ENCODE measurements around the gene CCDC169. TPM values are rescaled to one million over a fixed set of nuclear protein-coding genes. Genes with fewer than 3 reads are reported as not detected.

Gene CCDC169
- total RNA-seq, 1 donor from 2014 or later: 0.43 TPM

- no peak overlapping the region for H3K27ac Mint-ChIP-seq (ENCODE audit: unreplicated experiment)
- H3K9me3 Mint-ChIP-seq (ENCODE audit: unreplicated experiment): peaks cover 12% of the 10 kb centered on the region
- DNase-seq (ENCODE audit: extremely low spot score, unreplicated experiment): no peak
- no peak overlapping the region for H3K4me3 Mint-ChIP-seq (ENCODE audit: unreplicated experiment)
- peaks cover 7% of the 10 kb centered on the region for H3K27me3 Mint-ChIP-seq (ENCODE audit: unreplicated experiment)
- TF ChIP-seq CTCF (IDR thresholded peaks at IDR 0.05): no peak
- H3K4me1 Mint-ChIP-seq (ENCODE audit: unreplicated experiment): no peaks in the 10 kb centered on the region
- H3K36me3 Mint-ChIP-seq (ENCODE audit: unreplicated experiment): no peaks in the 10 kb centered on the region
Measured at GRCh38 chr13:36244073-36244472, 53.5 kb downstream of the CCDC169 start.

- TF ChIP-seq CTCF (IDR thresholded peaks at IDR 0.05): no peak
- Mint-ChIP-seq H3K9me3 (ENCODE audit: unreplicated experiment) (peaks cover 12% of the 10 kb centered on the region), H3K27me3 (ENCODE audit: unreplicated experiment) (peaks cover 3% of the 10 kb centered on the region), H3K4me3 (ENCODE audit: unreplicated experiment) (no peak overlapping the region), H3K4me1 (ENCODE audit: unreplicated experiment) (no peaks in the 10 kb centered on the region), H3K27ac (ENCODE audit: unreplicated experiment) (no peak overlapping the region), H3K36me3 (ENCODE audit: unreplicated experiment) (no peaks in the 10 kb centered on the region)
- DNase-seq (ENCODE audit: extremely low spot score, unreplicated experiment): no peak
Measured at GRCh38 chr13:36242761-36243160, 54.9 kb downstream of the CCDC169 start.

GRCh38 chr13:36231236-36231635 lies 66.4 kb downstream of the CCDC169 start:
- H3K4me3 Mint-ChIP-seq (ENCODE audit: unreplicated experiment): no peak overlapping the region
- no peaks in the 10 kb centered on the region for H3K36me3 Mint-ChIP-seq (ENCODE audit: unreplicated experiment)
- H3K9me3 Mint-ChIP-seq (ENCODE audit: unreplicated experiment): peaks cover 19% of the 10 kb centered on the region
- no peak for DNase-seq (ENCODE audit: extremely low spot score, unreplicated experiment)
- no peak overlapping the region for H3K27ac Mint-ChIP-seq (ENCODE audit: unreplicated experiment)
- H3K4me1 Mint-ChIP-seq (ENCODE audit: unreplicated experiment): no peaks in the 10 kb centered on the region
- no peak for TF ChIP-seq CTCF (IDR thresholded peaks at IDR 0.05)
- peaks cover 33% of the 10 kb centered on the region for H3K27me3 Mint-ChIP-seq (ENCODE audit: unreplicated experiment)

GRCh38 chr13:36224730-36225129 lies 72.9 kb downstream of the CCDC169 start:
- TF ChIP-seq CTCF (IDR thresholded peaks at IDR 0.05): no peak

GRCh38 chr13:36219883-36220282 lies 77.7 kb downstream of the CCDC169 start:
- DNase-seq (ENCODE audit: extremely low spot score, unreplicated experiment): no peak
- H3K27ac Mint-ChIP-seq (ENCODE audit: unreplicated experiment): no peak overlapping the region
- peaks cover 16% of the 10 kb centered on the region for H3K9me3 Mint-ChIP-seq (ENCODE audit: unreplicated experiment)
- no peaks in the 10 kb centered on the region for H3K36me3 Mint-ChIP-seq (ENCODE audit: unreplicated experiment)
- peaks cover 10% of the 10 kb centered on the region for H3K27me3 Mint-ChIP-seq (ENCODE audit: unreplicated experiment)
- no peak for TF ChIP-seq CTCF (IDR thresholded peaks at IDR 0.05)
- H3K4me3 Mint-ChIP-seq (ENCODE audit: unreplicated experiment): no peak overlapping the region
- no peaks in the 10 kb centered on the region for H3K4me1 Mint-ChIP-seq (ENCODE audit: unreplicated experiment)

More at GRCh38 chr13:36224730-36225129, 72.9 kb downstream of the CCDC169 start:
- Mint-ChIP-seq H3K4me1 (ENCODE audit: unreplicated experiment) (no peaks in the 10 kb centered on the region), H3K36me3 (ENCODE audit: unreplicated experiment) (no peaks in the 10 kb centered on the region), H3K9me3 (ENCODE audit: unreplicated experiment) (peaks cover 18% of the 10 kb centered on the region), H3K4me3 (ENCODE audit: unreplicated experiment) (no peak overlapping the region), H3K27ac (ENCODE audit: unreplicated experiment) (no peak overlapping the region), H3K27me3 (ENCODE audit: unreplicated experiment) (peaks cover 18% of the 10 kb centered on the region)
- no peak for DNase-seq (ENCODE audit: extremely low spot score, unreplicated experiment)
